Fibroblast of pulmonary artery (primary cell): Measurements from ENCODE around the gene KCNQ5.

Source experiments
- DNase-seq: peaks from one replicate; pipeline ENCODE4 v3.0.0-alpha.2; 2010; ENCODE audit warnings: low read depth
- H3K4me3 ChIP-seq: replicated peaks from 2 replicates; pipeline ENCODE4 v1.5.1; 2011; ENCODE audit warnings: low read depth, mild to moderate bottlenecking, control low read depth, low read length, moderate library complexity
- CTCF ChIP-seq: IDR thresholded peaks from 2 replicates; pipeline ENCODE4 v1.5.1; 2011; ENCODE audit warnings: mild to moderate bottlenecking, control low read depth, low read length, inconsistent platforms; ENCODE audit errors: missing control alignments

Gene KCNQ5

GRCh38 chr6:72819609-72820008 lies 197.7 kb downstream of the KCNQ5 start:
- DNase-seq, result no peak
- TF ChIP-seq CTCF, result no peak
- H3K4me3 ChIP-seq, result no peak overlapping the region

- DNase-seq, result no peak
- no peak for TF ChIP-seq CTCF
- no peak overlapping the region for H3K4me3 ChIP-seq
Observed at GRCh38 chr6:72820153-72820552, 198.3 kb downstream of the KCNQ5 start.

DNA sequence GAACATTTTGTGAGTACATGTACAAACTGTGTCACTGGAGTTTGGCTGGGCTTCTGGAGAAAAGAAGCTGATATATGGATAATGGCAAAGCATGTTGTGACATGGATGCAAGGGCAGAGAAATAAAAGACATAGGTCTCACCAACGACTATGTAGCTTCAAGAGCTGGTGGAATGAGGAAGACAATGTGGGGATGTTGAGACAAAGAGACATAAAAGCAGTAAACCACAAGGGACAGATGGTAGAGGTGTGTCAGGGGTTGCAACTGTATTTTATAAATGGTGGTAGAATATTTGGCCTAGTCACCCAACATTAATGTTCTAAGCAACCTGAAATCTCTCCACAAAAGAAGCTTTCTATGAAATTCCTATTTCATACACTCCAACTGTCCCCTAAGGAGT lies 199.0 kb downstream of the KCNQ5 start:
- TF ChIP-seq CTCF, result no peak
- no peak for DNase-seq
- no peak overlapping the region for H3K4me3 ChIP-seq

DNA sequence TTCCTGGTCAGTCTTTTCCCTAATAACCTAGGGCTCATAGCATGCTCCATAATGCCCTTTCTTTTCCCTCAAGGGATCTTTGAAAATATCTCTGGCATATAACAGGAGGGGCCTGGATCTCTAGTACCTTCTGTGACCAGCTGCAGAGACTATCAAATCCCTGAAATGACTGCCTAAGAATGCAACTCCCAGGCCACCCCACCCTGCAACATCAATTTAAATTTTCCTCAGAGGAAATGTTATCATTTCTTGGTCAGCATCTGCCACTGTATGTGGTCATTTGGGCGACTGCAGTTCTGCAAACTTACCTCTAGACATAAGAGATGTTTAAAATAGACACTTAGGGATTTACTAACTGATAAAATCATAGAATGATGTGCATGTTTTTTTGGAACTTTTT lies 200.2 kb downstream of the KCNQ5 start:
- no peak for TF ChIP-seq CTCF
- DNase-seq, result no peak
- H3K4me3 ChIP-seq, result no peak overlapping the region

GRCh38 chr6:72822691-72823090 lies 200.8 kb downstream of the KCNQ5 start:
- no peak for TF ChIP-seq CTCF
- no peak overlapping the region for H3K4me3 ChIP-seq
- DNase-seq, result no peak

- no peak for TF ChIP-seq CTCF
- no peak overlapping the region for H3K4me3 ChIP-seq
- no peak for DNase-seq
Observed at GRCh38 chr6:72824833-72825232, 203.0 kb downstream of the KCNQ5 start.

DNA sequence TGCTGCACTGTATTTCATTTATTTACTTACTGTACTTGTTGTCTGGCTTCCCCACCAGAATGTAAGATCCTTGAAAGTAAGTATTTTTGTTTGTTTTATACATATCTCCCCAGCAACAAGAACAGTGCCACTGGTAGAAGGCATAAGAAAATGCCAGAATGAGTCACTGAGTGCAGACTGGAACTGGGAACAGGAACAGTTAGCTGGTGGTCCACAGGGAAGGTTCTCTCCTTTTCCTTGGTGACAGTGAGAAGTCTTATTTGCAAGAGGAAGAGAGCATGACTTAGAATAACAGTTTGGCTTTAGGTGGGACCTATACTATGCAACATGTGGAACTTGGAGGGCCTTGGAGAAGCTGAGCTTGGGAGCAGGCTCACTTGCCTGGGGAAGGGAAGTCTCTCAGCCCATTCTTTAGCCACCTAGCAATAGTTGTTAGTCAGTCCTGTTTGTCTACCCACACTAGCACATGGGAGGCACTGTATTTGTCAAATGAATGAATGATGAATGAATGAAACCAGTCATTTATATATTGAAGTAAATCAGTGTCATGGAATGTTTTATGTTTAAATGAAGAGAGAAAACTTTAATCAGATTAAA lies 203.5 kb downstream of the KCNQ5 start:
- TF ChIP-seq CTCF, result no peak
- peak; percentile 73 for DNase-seq

More for the DNA sequence above, 203.5 kb downstream of the KCNQ5 start:
- no peak overlapping the region for H3K4me3 ChIP-seq
